ENCODE measurements around the gene SH3TC1.

The SH3TC1 gene

DNA sequence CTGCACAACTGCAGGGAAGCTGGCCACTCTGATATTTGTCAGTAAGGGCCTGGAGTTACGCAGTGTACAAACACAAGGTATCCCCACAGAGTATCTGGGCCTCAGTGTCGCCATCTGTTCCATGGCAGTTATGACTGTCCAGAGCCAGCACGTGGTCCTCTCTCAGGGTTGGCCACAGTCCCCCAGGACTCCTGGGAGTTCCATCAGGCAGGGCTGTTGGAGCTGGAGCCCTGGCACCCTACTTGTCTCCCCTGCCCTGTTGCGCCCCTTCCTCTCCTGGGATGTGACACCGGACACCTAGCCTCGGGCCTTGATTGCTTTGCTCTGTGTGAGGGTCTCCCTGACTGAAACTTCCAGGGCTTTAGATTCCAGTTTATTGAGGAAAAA, 78.9 kb downstream of the SH3TC1 start:
- TF ChIP-seq EZH2phosphoT487 (IDR thresholded peaks at IDR 0.05; ENCODE audit: borderline replicate concordance, low read length) = no peak
- TF ChIP-seq, protein P1, sequence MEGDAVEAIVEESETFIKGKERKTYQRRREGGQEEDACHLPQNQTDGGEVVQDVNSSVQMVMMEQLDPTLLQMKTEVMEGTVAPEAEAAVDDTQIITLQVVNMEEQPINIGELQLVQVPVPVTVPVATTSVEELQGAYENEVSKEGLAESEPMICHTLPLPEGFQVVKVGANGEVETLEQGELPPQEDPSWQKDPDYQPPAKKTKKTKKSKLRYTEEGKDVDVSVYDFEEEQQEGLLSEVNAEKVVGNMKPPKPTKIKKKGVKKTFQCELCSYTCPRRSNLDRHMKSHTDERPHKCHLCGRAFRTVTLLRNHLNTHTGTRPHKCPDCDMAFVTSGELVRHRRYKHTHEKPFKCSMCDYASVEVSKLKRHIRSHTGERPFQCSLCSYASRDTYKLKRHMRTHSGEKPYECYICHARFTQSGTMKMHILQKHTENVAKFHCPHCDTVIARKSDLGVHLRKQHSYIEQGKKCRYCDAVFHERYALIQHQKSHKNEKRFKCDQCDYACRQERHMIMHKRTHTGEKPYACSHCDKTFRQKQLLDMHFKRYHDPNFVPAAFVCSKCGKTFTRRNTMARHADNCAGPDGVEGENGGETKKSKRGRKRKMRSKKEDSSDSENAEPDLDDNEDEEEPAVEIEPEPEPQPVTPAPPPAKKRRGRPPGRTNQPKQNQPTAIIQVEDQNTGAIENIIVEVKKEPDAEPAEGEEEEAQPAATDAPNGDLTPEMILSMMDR (IDR thresholded peaks at IDR 0.05; ENCODE audit: low read depth, low read length, poor library complexity, severe bottlenecking) = no peak
- no peaks in the 10 kb centered on the region for H3K9me2 ChIP-seq (replicated peaks; ENCODE audit: control insufficient read depth, low read length)
- no peaks in the 10 kb centered on the region for H3F3A ChIP-seq (ENCODE audit: control insufficient read depth, insufficient read depth)
- H3K79me2 ChIP-seq (ENCODE audit: control insufficient read depth, low read length) = no peaks in the 10 kb centered on the region
- H3K4me2 ChIP-seq (ENCODE audit: low read length) = no peak overlapping the region
- no peaks in the 10 kb centered on the region for H3K9me3 ChIP-seq (ENCODE audit: control insufficient read depth, insufficient read depth, low read length)
- no peaks in the 10 kb centered on the region for H3K27me3 ChIP-seq (ENCODE audit: control insufficient read depth, low read length)
- no peak overlapping the region for H3K27ac ChIP-seq (ENCODE audit: low read depth, low read length)
- no peaks in the 10 kb centered on the region for H3K36me3 ChIP-seq (ENCODE audit: control insufficient read depth, low read length)
- H3K4me3 ChIP-seq (ENCODE audit: low read length) = no peak overlapping the region
- no peaks in the 10 kb centered on the region for H3K4me1 ChIP-seq (ENCODE audit: control insufficient read depth, low read length)
- no peaks in the 10 kb centered on the region for H4K20me1 ChIP-seq (ENCODE audit: control insufficient read depth, insufficient read depth, low read depth, low read length)

DNA sequence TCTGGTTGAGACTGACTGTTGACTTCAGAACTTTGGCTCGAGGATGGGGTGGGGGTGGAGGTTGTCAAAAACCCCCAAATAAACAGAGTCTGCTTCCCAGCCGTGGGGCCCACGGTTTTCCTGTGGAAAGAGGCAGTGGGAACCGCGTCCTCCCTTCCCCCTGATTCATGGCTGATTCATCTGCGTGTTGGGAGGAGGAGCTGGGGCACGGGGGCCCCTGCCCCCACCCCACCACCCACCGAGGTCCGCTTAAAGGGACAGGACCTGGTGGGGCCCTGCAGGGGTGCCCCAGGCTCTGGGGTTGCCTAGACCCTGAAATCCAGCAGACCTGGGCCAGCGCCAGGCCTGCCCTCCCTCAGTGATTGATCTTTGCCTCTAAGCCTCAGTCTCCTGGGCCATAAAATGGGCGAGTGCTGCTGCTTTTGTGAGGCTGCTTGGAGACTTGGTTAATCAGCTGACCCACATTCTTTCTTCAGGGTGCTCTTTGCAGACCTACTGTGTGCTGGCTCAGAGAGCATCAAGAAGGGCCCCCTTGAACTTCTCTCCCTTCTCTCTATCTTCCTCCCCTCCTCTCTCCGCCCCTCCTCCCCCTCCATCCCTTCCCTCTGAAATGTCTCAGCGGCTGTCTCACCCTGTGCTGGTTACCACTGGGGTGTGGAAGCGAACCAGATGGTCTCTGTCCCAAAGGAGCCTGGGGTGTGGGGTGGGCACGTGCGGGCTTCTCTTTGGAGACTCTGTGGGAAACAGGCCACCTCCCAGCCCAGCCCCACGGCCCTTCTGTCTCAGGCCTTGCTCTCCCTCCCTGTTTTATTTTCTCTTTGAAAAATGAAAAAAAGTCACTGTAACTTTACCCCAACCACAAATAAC, 79.6 kb downstream of the SH3TC1 start:
- H3K27ac ChIP-seq (ENCODE audit: low read depth, low read length) = no peak overlapping the region
- no peaks in the 10 kb centered on the region for H3K79me2 ChIP-seq (ENCODE audit: control insufficient read depth, low read length)
- H4K20me1 ChIP-seq (ENCODE audit: control insufficient read depth, insufficient read depth, low read depth, low read length) = no peaks in the 10 kb centered on the region
- no peaks in the 10 kb centered on the region for H3K9me2 ChIP-seq (replicated peaks; ENCODE audit: control insufficient read depth, low read length)
- H3K4me1 ChIP-seq (ENCODE audit: control insufficient read depth, low read length) = no peaks in the 10 kb centered on the region
- H3K4me3 ChIP-seq (ENCODE audit: low read length) = no peak overlapping the region
- TF ChIP-seq, protein P1 (IDR thresholded peaks at IDR 0.05; ENCODE audit: low read depth, low read length, poor library complexity, severe bottlenecking) = no peak
- no peak for TF ChIP-seq EZH2phosphoT487 (IDR thresholded peaks at IDR 0.05; ENCODE audit: borderline replicate concordance, low read length)
- no peaks in the 10 kb centered on the region for H3K9me3 ChIP-seq (ENCODE audit: control insufficient read depth, insufficient read depth, low read length)
- no peak overlapping the region for H3K4me2 ChIP-seq (ENCODE audit: low read length)
- no peaks in the 10 kb centered on the region for H3K27me3 ChIP-seq (ENCODE audit: control insufficient read depth, low read length)
- H3K36me3 ChIP-seq (ENCODE audit: control insufficient read depth, low read length) = no peaks in the 10 kb centered on the region
- H3F3A ChIP-seq (ENCODE audit: control insufficient read depth, insufficient read depth) = no peaks in the 10 kb centered on the region

DNA sequence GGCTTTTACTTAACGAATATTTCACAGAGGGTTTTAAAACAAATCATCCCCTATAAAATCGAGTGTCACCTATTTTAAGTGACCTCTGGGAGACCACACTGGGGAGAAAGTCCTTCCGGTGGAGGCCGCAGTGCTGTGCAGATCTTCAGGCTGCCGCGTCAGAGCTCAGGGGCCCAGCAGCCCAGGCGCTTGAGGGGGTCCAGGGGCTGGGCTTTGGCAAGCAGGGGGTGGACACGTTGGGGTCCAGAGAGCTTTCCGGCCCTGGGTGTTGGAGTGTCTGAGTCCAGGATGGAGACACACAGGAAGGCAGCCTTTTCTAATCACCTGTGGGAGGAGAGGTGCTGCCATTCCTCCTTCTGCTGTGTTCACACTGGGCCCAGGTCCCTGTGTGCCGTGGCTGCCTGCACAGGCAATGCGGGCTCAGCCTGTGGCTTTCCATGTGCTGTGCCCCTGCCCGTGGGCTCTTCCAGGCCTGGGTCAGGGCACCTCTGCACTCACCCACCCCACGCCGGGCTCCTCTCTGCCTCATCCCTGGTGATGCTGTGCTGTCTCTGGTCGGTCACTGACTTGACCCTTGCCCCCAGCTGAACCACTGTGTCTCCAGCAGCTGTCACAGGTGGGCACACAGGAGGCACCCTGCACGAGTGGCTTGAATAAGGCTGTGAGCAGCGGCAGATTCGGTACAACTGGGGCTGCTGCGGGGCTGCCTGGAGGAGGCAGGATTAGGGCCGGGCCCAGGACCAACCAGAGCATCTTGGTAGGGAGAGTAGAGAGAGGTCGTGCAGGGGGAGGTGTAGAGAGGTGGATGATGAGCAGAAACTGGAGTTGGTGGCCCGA, 80.4 kb downstream of the SH3TC1 start:
- no peak overlapping the region for H3K27ac ChIP-seq (ENCODE audit: low read depth, low read length)
- no peaks in the 10 kb centered on the region for H3F3A ChIP-seq (ENCODE audit: control insufficient read depth, insufficient read depth)
- no peaks in the 10 kb centered on the region for H4K20me1 ChIP-seq (ENCODE audit: control insufficient read depth, insufficient read depth, low read depth, low read length)
- H3K27me3 ChIP-seq (ENCODE audit: control insufficient read depth, low read length) = no peaks in the 10 kb centered on the region
- no peak for TF ChIP-seq EZH2phosphoT487 (IDR thresholded peaks at IDR 0.05; ENCODE audit: borderline replicate concordance, low read length)
- TF ChIP-seq, protein P1 (IDR thresholded peaks at IDR 0.05; ENCODE audit: low read depth, low read length, poor library complexity, severe bottlenecking) = no peak
- no peaks in the 10 kb centered on the region for H3K9me3 ChIP-seq (ENCODE audit: control insufficient read depth, insufficient read depth, low read length)
- H3K4me2 ChIP-seq (ENCODE audit: low read length) = no peak overlapping the region
- H3K9me2 ChIP-seq (replicated peaks; ENCODE audit: control insufficient read depth, low read length) = no peaks in the 10 kb centered on the region
- no peak overlapping the region for H3K4me3 ChIP-seq (ENCODE audit: low read length)
- no peaks in the 10 kb centered on the region for H3K79me2 ChIP-seq (ENCODE audit: control insufficient read depth, low read length)
- no peaks in the 10 kb centered on the region for H3K4me1 ChIP-seq (ENCODE audit: control insufficient read depth, low read length)
- no peaks in the 10 kb centered on the region for H3K36me3 ChIP-seq (ENCODE audit: control insufficient read depth, low read length)
